CD4-positive, alpha-beta T cell treated with Interleukin-12 subunit alpha and Interleukin-12 subunit beta, for 1 hour (primary cell): ENCODE data around the gene RRAS2.
"Not testable (repeated sequence)": the region's sequence is repeated elsewhere in the genome, so short reads cannot be mapped to it uniquely, and the experiment has no call there.

Experiments
- DNase-seq: peaks from one replicate; pipeline ENCODE4 v3.0.0-alpha.2; 2020

Gene RRAS2

GRCh38 chr11:14253421-14253820 lies 105.6 kb downstream of the RRAS2 start:
- DNase-seq, result no peak

- not testable (repeated sequence) for DNase-seq
Observed at GRCh38 chr11:14252501-14252900, 106.5 kb downstream of the RRAS2 start.

- DNase-seq, result no peak
Observed at GRCh38 chr11:14251754-14252153, 107.2 kb downstream of the RRAS2 start.

GRCh38 chr11:14249121-14249963 lies 109.6 kb downstream of the RRAS2 start:
- peak; percentile 63 for DNase-seq

GRCh38 chr11:14248580-14248981 lies 110.4 kb downstream of the RRAS2 start:
- DNase-seq, result peak; percentile 10

GRCh38 chr11:14245444-14245843 lies 113.5 kb downstream of the RRAS2 start:
- DNase-seq, result no peak

GRCh38 chr11:14244926-14245325 lies 114.1 kb downstream of the RRAS2 start:
- DNase-seq, result no peak

- no peak for DNase-seq
Observed at GRCh38 chr11:14242733-14243132, 116.2 kb downstream of the RRAS2 start.

- DNase-seq, result no peak
Observed at GRCh38 chr11:14242187-14242586, 116.8 kb downstream of the RRAS2 start.

GRCh38 chr11:14240951-14241350 lies 118.0 kb downstream of the RRAS2 start:
- DNase-seq, result no peak

GRCh38 chr11:14240221-14240620 lies 118.8 kb downstream of the RRAS2 start:
- no peak for DNase-seq

- peak; percentile 4 for DNase-seq
Observed at GRCh38 chr11:14237444-14237961, 121.5 kb downstream of the RRAS2 start.

GRCh38 chr11:14235701-14236100 lies 123.3 kb downstream of the RRAS2 start:
- DNase-seq, result no peak

- DNase-seq, result no peak
Observed at GRCh38 chr11:14234446-14234845, 124.5 kb downstream of the RRAS2 start.

- DNase-seq, result no peak
Observed at GRCh38 chr11:14232652-14233051, 126.3 kb downstream of the RRAS2 start.

- no peak for DNase-seq
Observed at GRCh38 chr11:14230407-14230806, 128.6 kb downstream of the RRAS2 start.

GRCh38 chr11:14229472-14229871 lies 129.5 kb downstream of the RRAS2 start:
- DNase-seq, result no peak

GRCh38 chr11:14228356-14228755 lies 130.6 kb downstream of the RRAS2 start:
- DNase-seq, result no peak
